H1 (cell line): ENCODE data around the gene CDK13. TPM values are rescaled to one million over a fixed set of nuclear protein-coding genes. Genes with fewer than 3 reads are reported as not detected.

ENCODE experiments used
- CTCF ChIA-PET: fragments of 300-600 bp; sonication (Branson Sonifier 250); formaldehyde crosslinking; loops from one replicate; lab custom pipeline; 2021; ENCODE audit not compliant: partially characterized antibody; lab: Charles Lee
- POLR2A ChIA-PET: fragments of 300-600 bp; sonication (Branson Sonifier 250); formaldehyde crosslinking; loops from one replicate; lab custom pipeline; 2021; ENCODE audit warnings: inconsistent platforms; ENCODE audit not compliant: partially characterized antibody; lab: Charles Lee
- DNase-seq, 2 experiments: peaks; one replicate each; pipeline versions ENCODE4 v3.0.0 to v3.0.0-alpha.2; 2010 to 2022; ENCODE audit warnings: low spot score in 2 of 2, low read depth in 1 of 2, mixed read lengths in 1 of 2
- FAIRE-seq: peaks from 2 replicates; lab custom pipeline; 2011; peaks lifted over from hg19 to GRCh38; lab: Jason Lieb, UNC
- H2AFZ ChIP-seq: 2 replicates; pipeline ENCODE4 v1.8.1; 2012; ENCODE audit warnings: low read length, inconsistent platforms
- H2AK5ac ChIP-seq: 2 replicates; pipeline ENCODE4 v1.6.1; 2013; ENCODE audit warnings: low read depth, low read length
- H2BK120ac ChIP-seq: replicated peaks from 2 replicates; pipeline ENCODE3; 2013; ENCODE audit warnings: low read depth, low read length, inconsistent platforms
- H2BK12ac ChIP-seq: 2 replicates; pipeline ENCODE4 v1.6.1; 2013; ENCODE audit warnings: low read depth, low read length
- H2BK15ac ChIP-seq: 2 replicates; pipeline ENCODE4 v1.6.1; 2013; ENCODE audit warnings: low read length
- H2BK20ac ChIP-seq: 2 replicates; pipeline ENCODE4 v1.6.1; 2013; ENCODE audit warnings: low read length
- H2BK5ac ChIP-seq: 2 replicates; pipeline ENCODE4 v1.6.1; 2013; ENCODE audit warnings: low read depth, low read length
- H3K14ac ChIP-seq: 2 replicates; pipeline ENCODE4 v1.6.1; 2013; ENCODE audit warnings: inconsistent platforms; ENCODE audit not compliant: insufficient read length
- H3K18ac ChIP-seq: 2 replicates; pipeline ENCODE4 v1.6.1; 2013; ENCODE audit warnings: low read length; ENCODE audit errors: extremely low read depth
- H3K23ac ChIP-seq: 2 replicates; pipeline ENCODE4 v1.6.1; 2013; ENCODE audit warnings: inconsistent platforms; ENCODE audit not compliant: insufficient read length
- H3K23me2 ChIP-seq: 2 replicates; pipeline ENCODE4 v1.6.1; 2013; ENCODE audit warnings: low read depth, low read length
- H3K27ac ChIP-seq: 2 replicates; pipeline ENCODE4 v1.6.1; 2011; ENCODE audit warnings: low read depth, low read length, inconsistent platforms
- H3K27me3 ChIP-seq, 4 experiments: replicated peaks in 1 of 4; 1 replicate in 1 of 4; 2 replicates in 3 of 4; pipeline versions ENCODE4 v1.6.1 to v1.8.1; 2011 to 2013; ENCODE audit warnings: low read length in 3 of 4, mild to moderate bottlenecking in 3 of 4, inconsistent platforms in 2 of 4, mixed read lengths in 2 of 4, moderate library complexity in 1 of 4; ENCODE audit not compliant: control insufficient read depth in 3 of 4, insufficient read depth in 3 of 4; ENCODE audit errors: extremely low read depth in 1 of 4
- H3K36me3 ChIP-seq, 4 experiments: 2 replicates each; pipeline versions ENCODE4 v1.6.1 to v1.8.1; 2011 to 2013; ENCODE audit warnings: mild to moderate bottlenecking in 4 of 4, low read length in 3 of 4, moderate library complexity in 2 of 4, control low read depth in 1 of 4, inconsistent platforms in 1 of 4; ENCODE audit not compliant: insufficient read depth in 4 of 4, control insufficient read depth in 2 of 4
- H3K4ac ChIP-seq: replicated peaks from 2 replicates; pipeline ENCODE3; 2013; ENCODE audit warnings: low read length, low read depth, mixed read lengths, inconsistent platforms; ENCODE audit not compliant: insufficient read length
- H3K4me1 ChIP-seq, 4 experiments: replicated peaks in 1 of 4; 1 replicate in 1 of 4; 2 replicates in 3 of 4; pipeline versions ENCODE4 v1.6.1 to v1.8.1; 2011 to 2013; ENCODE audit warnings: low read length in 3 of 4, inconsistent platforms in 2 of 4, mixed read lengths in 1 of 4; ENCODE audit not compliant: insufficient read depth in 4 of 4, control insufficient read depth in 3 of 4
- H3K4me2 ChIP-seq, 2 experiments: 2 replicates each; pipeline versions ENCODE4 v1.6.1 to v1.8.1; 2011 to 2013; ENCODE audit warnings: low read depth in 2 of 2, low read length in 2 of 2, control low read depth in 1 of 2, inconsistent platforms in 1 of 2, mild to moderate bottlenecking in 1 of 2; ENCODE audit not compliant: insufficient read depth in 1 of 2
- H3K4me3 ChIP-seq, 4 experiments: fragments of 200-600, 300-600 bp in 1 of 4; sonication (generic), shearing (Covaris generic), sonication (Bioruptor Twin) in 1 of 4; 2 replicates each; pipeline versions ENCODE4 v1.5.1 to v1.8.1; 2011 to 2016; ENCODE audit warnings: low read length in 4 of 4, low read depth in 3 of 4, control low read depth in 2 of 4, inconsistent platforms in 2 of 4, mild to moderate bottlenecking in 2 of 4, mixed read lengths in 1 of 4, moderate library complexity in 1 of 4; ENCODE audit not compliant: insufficient read depth in 2 of 4; ENCODE audit errors: extremely low read depth in 1 of 4
- H3K56ac ChIP-seq: replicated peaks from 2 replicates; pipeline ENCODE3; 2013; ENCODE audit warnings: low read depth, mild to moderate bottlenecking, mixed read lengths, low read length, inconsistent platforms; ENCODE audit not compliant: insufficient read length
- H3K79me1 ChIP-seq: 2 replicates; pipeline ENCODE4 v1.6.1; 2013; ENCODE audit warnings: low read depth, low read length, control low read depth
- H3K79me2 ChIP-seq, 2 experiments: 2 replicates each; pipeline versions ENCODE4 v1.6.1 to v1.8.1; 2012 to 2013; ENCODE audit warnings: low read length in 2 of 2, mild to moderate bottlenecking in 2 of 2, inconsistent platforms in 1 of 2; ENCODE audit not compliant: insufficient read depth in 2 of 2, control insufficient read depth in 1 of 2
- H3K9ac ChIP-seq, 4 experiments: replicated peaks in 1 of 4; 1 replicate in 1 of 4; 2 replicates in 3 of 4; pipeline versions ENCODE4 v1.6.1 to v1.8.1; 2011 to 2013; ENCODE audit warnings: low read depth in 3 of 4, low read length in 3 of 4, control low read depth in 2 of 4, mild to moderate bottlenecking in 2 of 4, moderate library complexity in 2 of 4, inconsistent platforms in 1 of 4; ENCODE audit errors: extremely low read depth in 1 of 4
- H3K9me3 ChIP-seq, 2 experiments: 2 replicates each; pipeline versions ENCODE4 v1.6.1 to v1.8.1; 2012 to 2013; ENCODE audit warnings: mild to moderate bottlenecking in 2 of 2, moderate library complexity in 2 of 2, control low read depth in 1 of 2, inconsistent platforms in 1 of 2, low read depth in 1 of 2, low read length in 1 of 2, mixed read lengths in 1 of 2; ENCODE audit not compliant: insufficient read depth in 2 of 2
- H4K20me1 ChIP-seq, 2 experiments: replicated peaks in 1 of 2; 2 replicates each; pipeline versions ENCODE3 to v1.8.1; 2011 to 2013; ENCODE audit warnings: inconsistent platforms in 2 of 2, low read length in 2 of 2, mild to moderate bottlenecking in 1 of 2; ENCODE audit not compliant: insufficient read depth in 2 of 2, control insufficient read depth in 1 of 2
- H4K5ac ChIP-seq: 2 replicates; pipeline ENCODE4 v1.6.1; 2013; ENCODE audit warnings: low read length, low read depth, mixed read lengths, inconsistent platforms; ENCODE audit not compliant: insufficient read length
- H4K8ac ChIP-seq: 2 replicates; pipeline ENCODE4 v1.8.0; 2013; ENCODE audit warnings: mild to moderate bottlenecking, moderate library complexity, low read length, inconsistent platforms; ENCODE audit not compliant: insufficient read depth; ENCODE audit errors: extremely low read depth
- H4K91ac ChIP-seq: replicated peaks from 2 replicates; pipeline ENCODE3; 2013; ENCODE audit warnings: low read length, mixed read lengths, inconsistent platforms; ENCODE audit not compliant: insufficient read length
- CTCF ChIP-seq, 3 experiments: IDR thresholded peaks; 1 replicate in 2 of 3; 2 replicates in 1 of 3; pipeline versions ENCODE4 v1.5.1 to v1.6.1; 2011; ENCODE audit warnings: low read length in 3 of 3, mild to moderate bottlenecking in 3 of 3, inconsistent platforms in 2 of 3, low read depth in 1 of 3, moderate library complexity in 1 of 3; ENCODE audit not compliant: insufficient read depth in 1 of 3; ENCODE audit errors: control extremely low read depth in 1 of 3
- FOSL1 ChIP-seq: IDR thresholded peaks from 2 replicates; pipeline ENCODE4 v1.6.1; 2011; ENCODE audit warnings: mild to moderate bottlenecking, low read depth, low read length, moderate library complexity; ENCODE audit not compliant: insufficient read depth
- SP4 ChIP-seq: IDR thresholded peaks from 2 replicates; pipeline ENCODE4 v1.6.1; 2012; ENCODE audit warnings: low read length, inconsistent platforms
- USF2 ChIP-seq: IDR thresholded peaks from 2 replicates; pipeline ENCODE4 v1.6.1; 2011; ENCODE audit warnings: low read length, improper control_type of control experiment
- ZNF274 ChIP-seq: IDR thresholded peaks from 2 replicates; pipeline ENCODE4 v1.7.0; 2012; ENCODE audit warnings: low read length, borderline replicate concordance; ENCODE audit errors: extremely low read depth
- WGBS, 2 experiments: shearing (Covaris generic) in 1 of 2; methylation state at CpG; one replicate each; pipeline versions ENCODE4 v1.1.6 to v1.1.7; 2013 to 2015; ENCODE audit warnings: low lambda C conversion rate in 2 of 2, mixed read lengths in 2 of 2, inconsistent platforms in 1 of 2, low coverage in 1 of 2, missing lambda C conversion rate in 1 of 2; ENCODE audit not compliant: insufficient replicate concordance in 2 of 2, insufficient coverage in 1 of 2, insufficient read length in 1 of 2; ENCODE audit errors: extremely low coverage in 1 of 2, missing lambda C conversion rate in 1 of 2; 5-methylcytosine and 5-hydroxymethylcytosine counted together
- polyA plus RNA-seq, 7 experiments: library from polyadenylated mRNA; depleted of rRNA in 3 of 7; stranded (reverse) in 5 of 7; unstranded in 2 of 7; fragments of >200 nt in 5 of 7; fragments of 200-250 nt in 2 of 7; gene quantifications; 1 replicate in 5 of 7; 2 replicates in 1 of 7; 4 replicates in 1 of 7; pipeline versions ENCODE4 v1.2.1 to v1.2.3, GENCODE V29; 2011 to 2013; ENCODE audit warnings: missing spikeins in 2 of 7, mixed read lengths in 2 of 7
- total RNA-seq: library from RNA; stranded (reverse); fragmentation: NEBNext Ultra II Directional; extraction: Animal tissue kit (Norgen Biotek cat#: 25700); gene quantifications from 2 replicates; pipeline ENCODE4 v1.2.1, GENCODE V29; 2021

CDK13 gene
- total and polyA plus RNA-seq, 2 of the 8 experiments (the other 6 are each of a cell fraction or from before 2014, with no cell fraction given) = 22.6 to 49.5 TPM

GRCh38 chr7:40133561-40134427 lies 183.7 kb downstream of the CDK13 start:
- no peaks in the 10 kb centered on the region for H3K79me1 ChIP-seq
- H2BK20ac ChIP-seq = no peak overlapping the region
- H3K9ac ChIP-seq = peak overlapping the region; percentile 80 to 85 (median 81)
- 3% methylated on average over 35 of the region's 36 CpGs; no CpG with 5 or more reads in 1 of the 2 experiments for WGBS, 2 experiments
- peaks cover 0 to 15% (median 8%) of the 10 kb centered on the region in 4 experiments; a peak in 4 of 7 replicates for H3K27me3 ChIP-seq
- H3K4me1 ChIP-seq = peaks cover 0 to 4% (median 0%) of the 10 kb centered on the region in 4 experiments; a peak in 1 of 7 replicates
- no peak overlapping the region for H2BK12ac ChIP-seq
- H3K23me2 ChIP-seq = no peaks in the 10 kb centered on the region; the same call in 1 of the 2 replicates
- H3K4ac ChIP-seq = no peak overlapping the region
- H3K56ac ChIP-seq = peak overlapping the region; percentile 61
- H2BK5ac ChIP-seq = no peak overlapping the region
- no peak overlapping the region for H2BK15ac ChIP-seq
- no peaks in the 10 kb centered on the region for H4K20me1 ChIP-seq
- FAIRE-seq = no peak
- no peaks in the 10 kb centered on the region for H3K9me3 ChIP-seq
- H3K23ac ChIP-seq = no peak overlapping the region
- H4K5ac ChIP-seq = peak overlapping the region; percentile 65
- peak overlapping the region; percentile 86 to 97 (median 94) for H3K4me3 ChIP-seq
- peaks cover 0 to 2% (median 0%) of the 10 kb centered on the region in 4 experiments; a peak in 1 of 8 replicates for H3K36me3 ChIP-seq
- H2AK5ac ChIP-seq = no peak overlapping the region
- TF ChIP-seq CTCF (IDR thresholded peaks at IDR 0.05; ENCODE audit: control extremely low read depth in 1 of 3, insufficient read depth in 1 of 3, low read depth in 1 of 3, low read length in 3 of 3) = peak in 1 of 3 experiments; percentile 4; a peak in 1 of 4 replicates
- no peak for TF ChIP-seq SP4
- no peak for TF ChIP-seq FOSL1
- TF ChIP-seq USF2 = no peak
- no peak for TF ChIP-seq ZNF274
- TF ChIP-seq, all 59 proteins: peak for 1
- H3K27ac ChIP-seq = peak overlapping the region; percentile 85
- H3K79me2 ChIP-seq = peaks cover 0 to 47% of the 10 kb centered on the region in 2 experiments; a peak in 3 of 4 replicates
- H2BK120ac ChIP-seq = no peak overlapping the region
- peak overlapping the region; percentile 31 to 78 for H3K4me2 ChIP-seq
- POLR2A ChIA-PET = interaction anchor here (1.3 to 2.1 kb wide), 5 partner anchors 10 to 567 kb away, joined by 4 to 9 read pairs (median 5); partner anchors contain the start of genes CDK13 and YAE1
- peak overlapping the region; percentile 25; the same call in 1 of the 2 replicates for H2AFZ ChIP-seq
- no peak overlapping the region for H3K14ac ChIP-seq
- CTCF ChIA-PET = interaction anchor here (0.6 to 2.3 kb wide), 5 partner anchors 8 to 1175 kb away, joined by 3 to 8 read pairs (median 5); no protein-coding TSS in a partner anchor
- peak overlapping the region; percentile 98; the same call in 1 of the 2 replicates for H4K8ac ChIP-seq
- H3K18ac ChIP-seq = no peak overlapping the region
- DNase-seq = peak in 1 of 2 experiments; percentile 3
- H4K91ac ChIP-seq = no peak overlapping the region
